GM18498 (cell line): ENCODE measurements around the gene ATOSB.

Source experiments
- ATAC-seq: cut with Tn5 transposase; IDR thresholded peaks from one replicate; pipeline ENCODE4 v1.9.1; 2021; ENCODE audit warnings: mild to moderate bottlenecking, moderate library complexity; ENCODE audit not compliant: unreplicated experiment

The ATOSB gene

GRCh38 chr9:35054871-35055644 is 60.6 kb downstream of the ATOSB start:
- no peak for ATAC-seq

- no peak for ATAC-seq
These were observed 61.4 kb downstream of the ATOSB start for GRCh38 chr9:35054185-35054835.
